HepG2 (cell line): ENCODE results near the gene MED28. TPM values are rescaled to one million over a fixed set of nuclear protein-coding genes. Genes with fewer than 3 reads are reported as not detected.
A peak's percentile ranks its signal among the peaks of the same experiment; 100 is the strongest.

Experiments used
- ATAC-seq: fragments of 200-7000 bp; cut with Tn5 transposase; 3 replicates; pipeline ENCODE4 v1.9.1; 2020; ENCODE audit warnings: mild to moderate bottlenecking, moderate library complexity
- BruUV-seq: library from RNA; stranded (reverse); fragments of 400-500 nt; replicated peaks from 2 replicates; lab custom pipeline; 2021; lab: Mats Ljungman, UMichigan
- CTCF ChIA-PET: fragments of 300-600 bp; formaldehyde crosslinking; extraction: SDS; loops from one replicate; lab custom pipeline; 2021; ENCODE audit warnings: low total read pairs, inconsistent platforms, low intra/inter-chr PET ratio; lab: Yijun Ruan, JAX
- POLR2A ChIA-PET: fragments of 350-600 bp; sonication (Branson Sonifier 250); formaldehyde crosslinking; loops from one replicate; lab custom pipeline; 2020; ENCODE audit warnings: antibody characterized with exemption, inconsistent platforms; lab: Yijun Ruan, JAX
- DNase-seq: peaks from one replicate; pipeline ENCODE4 v3.0.0-alpha.2; 2015; ENCODE audit warnings: low spot score
- FAIRE-seq: peaks from 3 replicates; lab custom pipeline; 2011; peaks lifted over from hg19 to GRCh38; lab: Jason Lieb, UNC
- H2AFZ ChIP-seq: one replicate; pipeline ENCODE4 v1.6.1; 2011; ENCODE audit warnings: low read length, inconsistent platforms
- H3K27ac ChIP-seq: fragments of 300-600 bp; 3 replicates; pipeline ENCODE4 v1.8.0; 2011; ENCODE audit warnings: mixed run types, mild to moderate bottlenecking, mixed read lengths, low read length, inconsistent platforms; ENCODE audit not compliant: insufficient read depth; ENCODE audit errors: extremely low read length
- H3K27me3 ChIP-seq, 2 experiments: fragments of 200-600 bp in 1 of 2; 2 replicates in 1 of 2; 3 replicates in 1 of 2; pipeline versions ENCODE4 v1.6.0 to v1.8.0; 2011; ENCODE audit warnings: low read length in 2 of 2, mild to moderate bottlenecking in 2 of 2, moderate library complexity in 2 of 2, inconsistent platforms in 1 of 2; ENCODE audit not compliant: insufficient read depth in 2 of 2, control insufficient read depth in 1 of 2
- H3K36me3 ChIP-seq, 2 experiments: fragments of 200-600 bp in 1 of 2; replicated peaks in 1 of 2; 2 replicates in 1 of 2; 3 replicates in 1 of 2; pipeline versions ENCODE4 v1.5.1 to v1.8.0; 2011; ENCODE audit warnings: low read length in 2 of 2, inconsistent platforms in 1 of 2; ENCODE audit not compliant: insufficient read depth in 2 of 2, control insufficient read depth in 1 of 2
- H3K4me1 ChIP-seq: 2 replicates; pipeline ENCODE4 v1.5.1; 2012; ENCODE audit warnings: low read length, inconsistent platforms; ENCODE audit not compliant: insufficient read depth
- H3K4me2 ChIP-seq: 2 replicates; pipeline ENCODE4 v1.6.0; 2011; ENCODE audit warnings: low read depth, low read length, inconsistent platforms
- H3K4me3 ChIP-seq, 3 experiments: fragments of 200-600 bp in 1 of 3; sonication (generic), shearing (Covaris generic) in 1 of 3; replicated peaks in 1 of 3; 2 replicates each; pipeline ENCODE4 v1.5.1; 2011 to 2016; ENCODE audit warnings: low read length in 3 of 3, inconsistent platforms in 2 of 3, low read depth in 2 of 3, mild to moderate bottlenecking in 2 of 3, control low read depth in 1 of 3, mixed read lengths in 1 of 3; ENCODE audit not compliant: insufficient read depth in 1 of 3
- H3K79me2 ChIP-seq: one replicate; pipeline ENCODE4 v1.6.1; 2011; ENCODE audit warnings: low read length, inconsistent platforms; ENCODE audit not compliant: insufficient read depth
- H3K9ac ChIP-seq: 2 replicates; pipeline ENCODE4 v1.6.0; 2011; ENCODE audit warnings: mild to moderate bottlenecking, low read depth, low read length, inconsistent platforms; ENCODE audit not compliant: insufficient read depth
- H3K9me3 ChIP-seq: 2 replicates; pipeline ENCODE4 v1.5.1; 2012; ENCODE audit warnings: mild to moderate bottlenecking, low read length
- H4K20me1 ChIP-seq: 2 replicates; pipeline ENCODE4 v1.6.0; 2011; ENCODE audit warnings: inconsistent platforms, mild to moderate bottlenecking, low read length, moderate library complexity; ENCODE audit not compliant: insufficient read depth
- ASH2L ChIP-seq: fragments of 300-600, 200-600 bp; sonication (generic); IDR thresholded peaks from 2 replicates; pipeline ENCODE4 v1.7.0; 2017; ENCODE audit warnings: low read depth, mild to moderate bottlenecking, moderate library complexity, mixed read lengths, low read length; ENCODE audit not compliant: insufficient read length
- FOSL2 ChIP-seq: sonication (generic); formaldehyde crosslinking; IDR thresholded peaks from 2 replicates; pipeline ENCODE4 v1.4.0; 2020; ENCODE audit warnings: missing genetic modification reagents
- HNF1A ChIP-seq, 2 experiments: sonication (generic) in 1 of 2; formaldehyde crosslinking in 1 of 2; IDR thresholded peaks; 2 replicates each; pipeline versions ENCODE4 v1.4.0 to v1.6.1; 2016 to 2020; ENCODE audit warnings: borderline replicate concordance in 1 of 2, low read depth in 1 of 2, mild to moderate bottlenecking in 1 of 2, missing genetic modification reagents in 1 of 2
- NFIC ChIP-seq: IDR thresholded peaks from 2 replicates; pipeline ENCODE4 v1.6.1; 2012; ENCODE audit warnings: mild to moderate bottlenecking, low read length, inconsistent platforms
- ONECUT2 ChIP-seq: sonication (generic); formaldehyde crosslinking; IDR thresholded peaks from 2 replicates; pipeline ENCODE4 v1.4.0; 2020; ENCODE audit warnings: missing genetic modification reagents
- SOX13 ChIP-seq, 3 experiments: fragments of 450-650 bp in 1 of 3; sonication (generic) in 1 of 3; formaldehyde crosslinking in 1 of 3; IDR thresholded peaks in 2 of 3; conservative IDR thresholded peaks in 1 of 3; 2 replicates each; pipeline versions ENCODE4 v1.5.0 to v1.6.1; 2016 to 2020; ENCODE audit warnings: antibody characterized with exemption in 1 of 3, mild to moderate bottlenecking in 1 of 3, missing compliant biosample characterization in 1 of 3, missing genetic modification reagents in 1 of 3, moderate library complexity in 1 of 3
- SOX5 ChIP-seq: IDR thresholded peaks from 2 replicates; pipeline ENCODE4 v1.6.1; 2016; ENCODE audit warnings: borderline replicate concordance
- SOX6 ChIP-seq, 2 experiments: fragments of 450-650 bp in 1 of 2; sonication (generic) in 1 of 2; formaldehyde crosslinking in 1 of 2; IDR thresholded peaks; 2 replicates each; pipeline versions ENCODE4 v1.4.0 to v1.6.1; 2017 to 2020; ENCODE audit warnings: antibody characterized with exemption in 1 of 2, mild to moderate bottlenecking in 1 of 2, missing genetic modification reagents in 1 of 2
- TCF7 ChIP-seq: sonication (generic); IDR thresholded peaks from 2 replicates; pipeline ENCODE4 v1.6.1; 2016; ENCODE audit warnings: antibody characterized with exemption, low read depth
- ZBTB33 ChIP-seq: sonication (generic); formaldehyde crosslinking; IDR thresholded peaks from 2 replicates; pipeline ENCODE4 v1.4.0; 2020; ENCODE audit warnings: missing genetic modification reagents
- ZC3H13 ChIP-seq: sonication (generic); formaldehyde crosslinking; IDR thresholded peaks from 2 replicates; pipeline ENCODE4 v1.8.1; 2023; ENCODE audit warnings: mild to moderate bottlenecking, missing genetic modification reagents, moderate library complexity
- ZNF274 ChIP-seq: sonication (generic); formaldehyde crosslinking; IDR thresholded peaks from 2 replicates; pipeline ENCODE4 v1.5.1; 2020; ENCODE audit warnings: mild to moderate bottlenecking, missing genetic modification reagents
- ZNF761 ChIP-seq: sonication (generic); formaldehyde crosslinking; conservative IDR thresholded peaks from 2 replicates; pipeline ENCODE4 v1.4.0; 2020; ENCODE audit warnings: mild to moderate bottlenecking, missing genetic modification reagents
- ZNF784 ChIP-seq: sonication (generic); formaldehyde crosslinking; IDR thresholded peaks from 2 replicates; pipeline ENCODE4 v1.5.1; 2020; ENCODE audit warnings: missing genetic modification reagents, mild to moderate bottlenecking, borderline replicate concordance
- whole genome bisulfite sequencing: methylation state at CpG from one replicate; pipeline ENCODE4 v1.1.6; 2017; ENCODE audit warnings: low lambda C conversion rate; 5-methylcytosine and 5-hydroxymethylcytosine counted together
- in situ Hi-C: cut with HindIII; loops from 2 replicates; pipeline ENCODE4 v1.10.0; 2017; ENCODE audit warnings: low pct_unique_long_range_greater_than_20kb; ENCODE audit not compliant: extremely low pct_ligation_motif_present
- intact Hi-C: fragments of 100-400 bp; cut with micrococcal nuclease; formaldehyde crosslinking; loops from one replicate; pipeline ENCODE4 v1.10.0; 2022; ENCODE audit not compliant: unreplicated experiment
- polyA plus RNA-seq, 8 experiments: library from polyadenylated mRNA; depleted of rRNA in 3 of 8; stranded (reverse) in 7 of 8; unstranded in 1 of 8; fragments of >200 nt; fragmentation: Illumina TruSeq in 4 of 8; extraction: Trizol in 4 of 8; gene quantifications; 2 replicates each; pipeline versions ENCODE4 v1.2.1 to v1.2.3, GENCODE V29; 2011 to 2016; ENCODE audit warnings: low read depth in 4 of 8, missing spikeins in 1 of 8, mixed read lengths in 1 of 8; ENCODE audit not compliant: insufficient read depth in 1 of 8
- total RNA-seq, 5 experiments: library from RNA; depleted of rRNA; stranded (reverse); fragments of >200 nt; fragmentation: Illumina TruSeq; extraction: Trizol; gene quantifications; 2 replicates each; pipeline ENCODE4 v1.2.3, GENCODE V29; 2016; ENCODE audit warnings: low read depth in 1 of 5

Gene MED28
- total and polyA plus RNA-seq, 2 of the 13 experiments (the other 11 are each of a cell fraction or from before 2014, with no cell fraction given) = 41.3 to 65.7 TPM

- intact Hi-C loops (loop anchor here (2.0 kb wide), 1 partner anchor 38 kb away; no protein-coding TSS in a partner anchor), in situ Hi-C loops (no loop called here)
- peak; percentile 34 for DNase-seq
- FAIRE-seq = no peak
- H3K4me2 ChIP-seq = peak overlapping the region; percentile 63
- H3K4me3 ChIP-seq = no peak overlapping the region
- ATAC-seq = peak; percentile 91
- peak overlapping the region; percentile 55; the same call in 1 of the 2 replicates for H3K9ac ChIP-seq
- no TSS peak for BruUV-seq
- 57% methylated on average over 9 of the region's 9 CpGs for WGBS
- H3K27ac ChIP-seq = peak overlapping the region; percentile 68
- H4K20me1 ChIP-seq = no peaks in the 10 kb centered on the region
- CTCF ChIA-PET = no interaction called here
- POLR2A ChIA-PET = interaction anchor here (1.2 kb wide), 1 partner anchor 28 kb away, joined by 3 read pairs; no protein-coding TSS in a partner anchor
- H3K79me2 ChIP-seq = peaks cover 10% of the 10 kb centered on the region
- H3K36me3 ChIP-seq = peaks cover 18 to 76% of the 10 kb centered on the region in 2 experiments
- no peaks in the 10 kb centered on the region for H3K9me3 ChIP-seq
- no peaks in the 10 kb centered on the region for H3K27me3 ChIP-seq
- peaks cover 55% of the 10 kb centered on the region for H3K4me1 ChIP-seq
- no peak overlapping the region for H2AFZ ChIP-seq
- TF ChIP-seq SOX13 (IDR thresholded peaks at IDR 0.05) = no peak
- TF ChIP-seq SOX13 (CRISPR knock-in tag; conservative IDR thresholded peaks at IDR 0.05 in 1 of 2, IDR thresholded peaks at IDR 0.05 in 1 of 2) = 0 out of 4 replicates have a peak, but pooled peaks of 1 of the 2 experiments have one; percentile 9
- TF ChIP-seq ZC3H13 (CRISPR knock-in tag) = no peak
- TF ChIP-seq ZNF761 (CRISPR knock-in tag) = no peak
- TF ChIP-seq ZBTB33 = peak; percentile 52; the same call in 1 of the 2 replicates
- TF ChIP-seq FOSL2 = 0 out of 2 replicates have a peak, but pooled peaks have one; percentile 10
- 0 out of 2 replicates have a peak, but pooled peaks have one; percentile 43 for TF ChIP-seq ZNF274 (CRISPR knock-in tag)
- TF ChIP-seq ZNF784 (CRISPR knock-in tag) = peak; percentile 41; the same call in 1 of the 2 replicates
- TF ChIP-seq NFIC = 0 out of 2 replicates have a peak, but pooled peaks have one; percentile 13
- peak; percentile 8; the same call in 1 of the 2 replicates for TF ChIP-seq SOX5 (CRISPR knock-in tag)
- TF ChIP-seq ONECUT2 (CRISPR knock-in tag) = peak; percentile 44; the same call in 1 of the 2 replicates
- 0 out of 2 replicates have a peak, but pooled peaks have one; percentile 33 for TF ChIP-seq HNF1A (IDR thresholded peaks at IDR 0.05; ENCODE audit: low read depth)
- TF ChIP-seq HNF1A (CRISPR knock-in tag; IDR thresholded peaks at IDR 0.05; ENCODE audit: borderline replicate concordance) = no peak
- no peak for TF ChIP-seq SOX6 (IDR thresholded peaks at IDR 0.05)
- peak; percentile 23; the same call in 1 of the 2 replicates for TF ChIP-seq SOX6 (CRISPR knock-in tag; IDR thresholded peaks at IDR 0.05)
- TF ChIP-seq TCF7 = 0 out of 2 replicates have a peak, but pooled peaks have one; percentile 11
- peak; percentile 47 for TF ChIP-seq ASH2L
These were observed 27.2 kb upstream of the MED28 start for GRCh38 chr4:17587094-17587822.
